HepG2 (cell line): Measurements from ENCODE around the gene LCP2.

Experiments used
- EZH2 ChIP-seq: conservative IDR thresholded peaks from 2 replicates; pipeline ENCODE4 v1.6.1; 2012; ENCODE audit warnings: mild to moderate bottlenecking, low read depth, low read length, moderate library complexity
- FOSL2 ChIP-seq: sonication (generic); formaldehyde crosslinking; IDR thresholded peaks from 2 replicates; pipeline ENCODE4 v1.4.0; 2020; ENCODE audit warnings: missing genetic modification reagents
- FOXA1 ChIP-seq, 2 experiments: fragments of 450-650 bp in 1 of 2; sonication (generic) in 1 of 2; formaldehyde crosslinking in 1 of 2; IDR thresholded peaks; 2 replicates each; pipeline versions ENCODE4 v1.4.0 to v1.6.1; 2016 to 2020; ENCODE audit warnings: missing genetic modification reagents in 1 of 2
- GABPA ChIP-seq, 2 experiments: IDR thresholded peaks; 2 replicates each; pipeline ENCODE4 v1.6.1; 2011 to 2016; ENCODE audit warnings: low read depth in 2 of 2, low read length in 1 of 2, missing biosample characterization in 1 of 2, missing genetic modification characterization in 1 of 2
- HCFC1 ChIP-seq: fragments of 150-350 bp; IDR thresholded peaks from 2 replicates; pipeline ENCODE4 v1.6.1; 2014; ENCODE audit warnings: low read depth, low read length
- HMG20A ChIP-seq: IDR thresholded peaks from 2 replicates; pipeline ENCODE4 v1.6.1; 2016; ENCODE audit warnings: borderline replicate concordance
- MTF2 ChIP-seq: sonication (generic); formaldehyde crosslinking; IDR thresholded peaks from 2 replicates; pipeline ENCODE4 v1.5.0; 2020; ENCODE audit warnings: missing genetic modification reagents, borderline replicate concordance
- TF ChIP-seq, protein P1 (sequence below): sonication (generic); formaldehyde crosslinking; IDR thresholded peaks from 2 replicates; pipeline ENCODE4 v1.4.0; 2020; ENCODE audit warnings: missing genetic modification reagents
- TF ChIP-seq, protein P2 (sequence below): sonication (generic); formaldehyde crosslinking; IDR thresholded peaks from 2 replicates; pipeline ENCODE4 v1.8.1; 2022; ENCODE audit warnings: low read depth, mild to moderate bottlenecking, missing genetic modification reagents
- TF ChIP-seq, protein P3 (sequence below): sonication (generic); formaldehyde crosslinking; IDR thresholded peaks from 2 replicates; pipeline ENCODE4 v1.5.0; 2020; ENCODE audit warnings: mild to moderate bottlenecking, missing genetic modification reagents, moderate library complexity
- TF ChIP-seq, protein P4 (sequence below): sonication (generic); formaldehyde crosslinking; IDR thresholded peaks from 2 replicates; pipeline ENCODE4 v1.8.1; 2023; ENCODE audit warnings: mild to moderate bottlenecking, missing genetic modification reagents

DNA sequence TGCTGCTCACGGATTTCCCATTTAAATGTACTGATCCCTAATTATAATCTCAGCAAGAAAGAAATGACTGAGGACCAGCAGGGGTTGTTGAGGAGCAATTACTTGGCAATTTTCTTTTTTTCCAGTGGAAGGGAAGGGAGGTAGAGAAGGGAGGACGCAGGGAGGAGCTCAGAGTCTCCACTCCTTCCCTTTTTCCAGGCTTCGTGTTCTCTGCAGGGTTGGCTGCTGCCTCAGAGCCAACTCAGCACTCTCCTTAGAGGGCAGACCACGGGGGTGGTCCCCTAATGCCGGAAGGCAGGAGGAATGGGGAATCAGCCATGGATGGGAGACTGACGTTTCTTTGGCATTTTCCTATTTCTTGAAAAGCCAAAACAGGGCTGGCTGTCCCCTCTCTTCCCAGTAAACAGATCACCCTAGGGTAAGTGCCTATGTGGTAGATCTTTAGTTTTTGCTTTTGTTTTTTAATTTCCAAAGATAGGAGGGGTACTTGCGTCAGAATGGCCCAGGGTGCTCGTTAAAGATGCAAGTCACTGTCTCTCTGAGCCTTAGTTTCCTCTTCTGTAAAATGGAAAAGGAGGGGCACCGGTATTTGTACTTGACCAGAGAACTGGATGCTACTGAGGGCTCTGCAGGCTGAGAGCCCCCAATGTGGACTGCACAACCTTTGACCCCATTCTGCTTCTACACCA is 39.6 kb upstream of the LCP2 start:
- TF ChIP-seq FOSL2 (no peak), MTF2 (no peak), FOXA1 (IDR thresholded peaks at IDR 0.05) (no peak), FOXA1 (CRISPR knock-in tag; IDR thresholded peaks at IDR 0.05) (no peak), EZH2 (no peak), HCFC1 (no peak), HMG20A (CRISPR knock-in tag) (no peak), GABPA (IDR thresholded peaks at IDR 0.05; ENCODE audit: low read depth, low read length) (no peak), GABPA (CRISPR knock-in tag; IDR thresholded peaks at IDR 0.05; ENCODE audit: low read depth) (no peak)
- TF ChIP-seq, protein P1, sequence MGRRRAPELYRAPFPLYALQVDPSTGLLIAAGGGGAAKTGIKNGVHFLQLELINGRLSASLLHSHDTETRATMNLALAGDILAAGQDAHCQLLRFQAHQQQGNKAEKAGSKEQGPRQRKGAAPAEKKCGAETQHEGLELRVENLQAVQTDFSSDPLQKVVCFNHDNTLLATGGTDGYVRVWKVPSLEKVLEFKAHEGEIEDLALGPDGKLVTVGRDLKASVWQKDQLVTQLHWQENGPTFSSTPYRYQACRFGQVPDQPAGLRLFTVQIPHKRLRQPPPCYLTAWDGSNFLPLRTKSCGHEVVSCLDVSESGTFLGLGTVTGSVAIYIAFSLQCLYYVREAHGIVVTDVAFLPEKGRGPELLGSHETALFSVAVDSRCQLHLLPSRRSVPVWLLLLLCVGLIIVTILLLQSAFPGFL (CRISPR knock-in tag), result no peak
- TF ChIP-seq, protein P2, sequence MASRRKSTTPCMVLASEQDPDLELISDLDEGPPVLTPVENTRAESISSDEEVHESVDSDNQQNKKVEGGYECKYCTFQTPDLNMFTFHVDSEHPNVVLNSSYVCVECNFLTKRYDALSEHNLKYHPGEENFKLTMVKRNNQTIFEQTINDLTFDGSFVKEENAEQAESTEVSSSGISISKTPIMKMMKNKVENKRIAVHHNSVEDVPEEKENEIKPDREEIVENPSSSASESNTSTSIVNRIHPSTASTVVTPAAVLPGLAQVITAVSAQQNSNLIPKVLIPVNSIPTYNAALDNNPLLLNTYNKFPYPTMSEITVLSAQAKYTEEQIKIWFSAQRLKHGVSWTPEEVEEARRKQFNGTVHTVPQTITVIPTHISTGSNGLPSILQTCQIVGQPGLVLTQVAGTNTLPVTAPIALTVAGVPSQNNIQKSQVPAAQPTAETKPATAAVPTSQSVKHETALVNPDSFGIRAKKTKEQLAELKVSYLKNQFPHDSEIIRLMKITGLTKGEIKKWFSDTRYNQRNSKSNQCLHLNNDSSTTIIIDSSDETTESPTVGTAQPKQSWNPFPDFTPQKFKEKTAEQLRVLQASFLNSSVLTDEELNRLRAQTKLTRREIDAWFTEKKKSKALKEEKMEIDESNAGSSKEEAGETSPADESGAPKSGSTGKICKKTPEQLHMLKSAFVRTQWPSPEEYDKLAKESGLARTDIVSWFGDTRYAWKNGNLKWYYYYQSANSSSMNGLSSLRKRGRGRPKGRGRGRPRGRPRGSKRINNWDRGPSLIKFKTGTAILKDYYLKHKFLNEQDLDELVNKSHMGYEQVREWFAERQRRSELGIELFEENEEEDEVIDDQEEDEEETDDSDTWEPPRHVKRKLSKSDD (CRISPR knock-in tag), result no peak
- TF ChIP-seq, protein P3, sequence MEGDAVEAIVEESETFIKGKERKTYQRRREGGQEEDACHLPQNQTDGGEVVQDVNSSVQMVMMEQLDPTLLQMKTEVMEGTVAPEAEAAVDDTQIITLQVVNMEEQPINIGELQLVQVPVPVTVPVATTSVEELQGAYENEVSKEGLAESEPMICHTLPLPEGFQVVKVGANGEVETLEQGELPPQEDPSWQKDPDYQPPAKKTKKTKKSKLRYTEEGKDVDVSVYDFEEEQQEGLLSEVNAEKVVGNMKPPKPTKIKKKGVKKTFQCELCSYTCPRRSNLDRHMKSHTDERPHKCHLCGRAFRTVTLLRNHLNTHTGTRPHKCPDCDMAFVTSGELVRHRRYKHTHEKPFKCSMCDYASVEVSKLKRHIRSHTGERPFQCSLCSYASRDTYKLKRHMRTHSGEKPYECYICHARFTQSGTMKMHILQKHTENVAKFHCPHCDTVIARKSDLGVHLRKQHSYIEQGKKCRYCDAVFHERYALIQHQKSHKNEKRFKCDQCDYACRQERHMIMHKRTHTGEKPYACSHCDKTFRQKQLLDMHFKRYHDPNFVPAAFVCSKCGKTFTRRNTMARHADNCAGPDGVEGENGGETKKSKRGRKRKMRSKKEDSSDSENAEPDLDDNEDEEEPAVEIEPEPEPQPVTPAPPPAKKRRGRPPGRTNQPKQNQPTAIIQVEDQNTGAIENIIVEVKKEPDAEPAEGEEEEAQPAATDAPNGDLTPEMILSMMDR (CRISPR knock-in tag), result no peak
- TF ChIP-seq, protein P4, sequence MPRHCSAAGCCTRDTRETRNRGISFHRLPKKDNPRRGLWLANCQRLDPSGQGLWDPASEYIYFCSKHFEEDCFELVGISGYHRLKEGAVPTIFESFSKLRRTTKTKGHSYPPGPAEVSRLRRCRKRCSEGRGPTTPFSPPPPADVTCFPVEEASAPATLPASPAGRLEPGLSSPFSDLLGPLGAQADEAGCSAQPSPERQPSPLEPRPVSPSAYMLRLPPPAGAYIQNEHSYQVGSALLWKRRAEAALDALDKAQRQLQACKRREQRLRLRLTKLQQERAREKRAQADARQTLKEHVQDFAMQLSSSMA (CRISPR knock-in tag), result no peak
